Measurements from ENCODE around the gene A4GALT. TPM values are rescaled to one million over a fixed set of nuclear protein-coding genes. Genes with fewer than 3 reads are reported as not detected.

Gene A4GALT
- total and polyA plus RNA-seq, 7 donors = 1.6 to 51.0 (median 23.5) TPM

DNA sequence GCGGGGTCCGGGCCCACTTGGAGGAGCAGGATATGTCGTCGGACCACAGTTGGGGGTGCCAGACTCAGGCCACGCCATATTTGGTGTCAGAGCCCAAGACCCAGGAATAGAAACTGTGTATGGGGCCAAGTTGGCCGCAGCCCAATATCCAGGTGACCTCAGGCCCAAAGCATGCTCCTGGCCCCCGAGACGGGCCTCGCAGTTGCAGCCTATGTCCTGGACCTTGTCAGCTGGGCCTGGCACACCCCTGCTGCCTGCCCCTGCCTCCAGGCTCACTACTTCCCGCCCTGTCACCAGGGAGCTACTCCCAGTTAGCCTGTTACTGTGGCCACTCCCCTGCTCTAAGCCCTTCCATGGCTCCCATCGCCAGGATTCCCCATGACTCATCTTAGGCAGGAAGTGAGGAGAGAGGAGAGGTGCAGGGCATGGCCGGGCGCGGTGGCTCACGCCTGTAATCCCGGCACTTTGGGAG, 23.1 kb downstream of the A4GALT start:
- no peaks in the 10 kb centered on the region for H3K27me3 ChIP-seq
- no peaks in the 10 kb centered on the region for H3K9me3 ChIP-seq
- peaks cover 0 to 54% (median 54%) of the 10 kb centered on the region in 4 donors for H3K4me1 ChIP-seq
- intact Hi-C loops (cut with DNase I) = no loop called here
- peak overlapping the region; percentile 85 to 97 (median 92) for H3K27ac ChIP-seq
- 38 to 68% methylated on average over 16 of the region's 16 CpGs for WGBS, 2 donors
- DNase-seq = peak; percentile 97
- H3K36me3 ChIP-seq = peaks cover 0 to 29% (median 3%) of the 10 kb centered on the region in 4 donors
- TF ChIP-seq EP300 (IDR thresholded peaks at IDR 0.05) (peak in 3 of 4 donors; percentile 63 to 87 (median 85)), POLR2A (IDR thresholded peaks at IDR 0.05) (no peak), POLR2AphosphoS5 (IDR thresholded peaks at IDR 0.05) (peak; percentile 69 to 94 (median 89))
- TF ChIP-seq, protein P1, sequence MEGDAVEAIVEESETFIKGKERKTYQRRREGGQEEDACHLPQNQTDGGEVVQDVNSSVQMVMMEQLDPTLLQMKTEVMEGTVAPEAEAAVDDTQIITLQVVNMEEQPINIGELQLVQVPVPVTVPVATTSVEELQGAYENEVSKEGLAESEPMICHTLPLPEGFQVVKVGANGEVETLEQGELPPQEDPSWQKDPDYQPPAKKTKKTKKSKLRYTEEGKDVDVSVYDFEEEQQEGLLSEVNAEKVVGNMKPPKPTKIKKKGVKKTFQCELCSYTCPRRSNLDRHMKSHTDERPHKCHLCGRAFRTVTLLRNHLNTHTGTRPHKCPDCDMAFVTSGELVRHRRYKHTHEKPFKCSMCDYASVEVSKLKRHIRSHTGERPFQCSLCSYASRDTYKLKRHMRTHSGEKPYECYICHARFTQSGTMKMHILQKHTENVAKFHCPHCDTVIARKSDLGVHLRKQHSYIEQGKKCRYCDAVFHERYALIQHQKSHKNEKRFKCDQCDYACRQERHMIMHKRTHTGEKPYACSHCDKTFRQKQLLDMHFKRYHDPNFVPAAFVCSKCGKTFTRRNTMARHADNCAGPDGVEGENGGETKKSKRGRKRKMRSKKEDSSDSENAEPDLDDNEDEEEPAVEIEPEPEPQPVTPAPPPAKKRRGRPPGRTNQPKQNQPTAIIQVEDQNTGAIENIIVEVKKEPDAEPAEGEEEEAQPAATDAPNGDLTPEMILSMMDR (IDR thresholded peaks at IDR 0.05) = no peak
- H3K4me3 ChIP-seq = no peak overlapping the region

DNA sequence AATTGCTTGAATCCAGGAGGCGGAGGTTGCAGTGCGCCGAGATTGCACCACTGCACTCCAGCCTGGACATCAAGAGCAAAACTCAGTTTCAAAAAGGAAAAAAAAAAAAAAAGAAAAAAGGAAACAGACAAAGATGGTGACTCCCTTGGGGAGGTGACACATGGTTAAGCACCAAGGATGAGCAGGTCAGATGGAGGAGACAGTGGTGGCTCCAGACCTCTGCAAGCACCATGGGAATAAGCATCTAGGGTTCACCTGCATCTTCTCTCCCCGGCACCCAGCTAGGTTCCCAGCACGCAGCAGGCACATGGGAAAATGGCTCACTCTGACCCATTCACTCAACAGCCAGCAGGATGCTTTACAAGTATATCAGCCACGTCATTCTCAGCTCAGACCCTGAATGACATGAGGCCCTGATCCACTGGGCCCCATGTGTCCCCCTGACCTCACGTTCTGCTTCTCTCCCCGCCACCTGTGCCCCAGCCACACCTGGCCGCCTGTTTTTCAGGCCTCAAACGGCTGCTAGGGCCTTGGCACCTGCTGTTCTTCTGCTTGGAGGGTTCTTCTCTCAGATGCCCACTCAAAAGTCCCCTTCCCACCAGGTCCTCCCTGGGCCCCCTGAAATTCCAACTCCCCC, 24.2 kb downstream of the A4GALT start:
- no peaks in the 10 kb centered on the region for H3K9me3 ChIP-seq
- H3K27ac ChIP-seq = peak overlapping the region; percentile 85 to 97 (median 92)
- TF ChIP-seq EP300 (IDR thresholded peaks at IDR 0.05) (no peak), POLR2A (IDR thresholded peaks at IDR 0.05) (no peak), POLR2AphosphoS5 (IDR thresholded peaks at IDR 0.05) (no peak)
- TF ChIP-seq, protein P1 (IDR thresholded peaks at IDR 0.05) = no peak
- H3K4me3 ChIP-seq = no peak overlapping the region
- no peaks in the 10 kb centered on the region for H3K27me3 ChIP-seq
- peaks cover 0 to 32% (median 3%) of the 10 kb centered on the region in 4 donors for H3K36me3 ChIP-seq
- peaks cover 0 to 64% (median 56%) of the 10 kb centered on the region in 4 donors for H3K4me1 ChIP-seq
- intact Hi-C loops (cut with DNase I) = no loop called here
- no peak for DNase-seq
- 78 to 91% methylated on average over 10 of the region's 10 CpGs for WGBS, 2 donors

DNA sequence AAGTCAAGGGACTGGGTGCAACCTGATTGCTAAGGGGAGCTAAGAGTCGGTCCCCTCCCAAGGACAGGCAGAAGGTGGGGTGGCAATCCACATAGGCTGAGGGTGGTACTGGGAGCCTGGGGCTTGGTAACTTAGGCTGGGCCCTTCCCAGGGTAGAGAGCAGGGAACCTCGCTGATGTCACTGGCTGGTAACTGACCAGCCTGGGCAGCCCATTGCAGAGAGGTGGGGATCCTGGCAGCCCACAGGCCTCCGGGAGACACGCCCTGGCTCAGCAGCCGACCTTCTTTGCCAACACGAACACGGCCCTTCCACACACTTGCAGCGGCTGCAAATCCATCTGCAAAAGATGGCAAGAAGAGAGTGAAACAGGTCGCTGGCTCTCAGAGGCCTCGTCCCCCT, 25.4 kb downstream of the A4GALT start:
- Histone ChIP-seq H3K27ac (peak overlapping the region; percentile 85 to 97 (median 92)), H3K36me3 (peaks cover 0 to 32% (median 3%) of the 10 kb centered on the region in 4 donors), H3K9me3 (no peaks in the 10 kb centered on the region), H3K4me1 (peaks cover 0 to 57% (median 55%) of the 10 kb centered on the region in 4 donors), H3K4me3 (no peak overlapping the region), H3K27me3 (no peaks in the 10 kb centered on the region)
- DNase-seq = no peak
- intact Hi-C loops (cut with DNase I) = no loop called here
- no peak for TF ChIP-seq EP300 (IDR thresholded peaks at IDR 0.05)
- WGBS, 2 donors = 70 to 86% methylated on average over 10 of the region's 10 CpGs

DNA sequence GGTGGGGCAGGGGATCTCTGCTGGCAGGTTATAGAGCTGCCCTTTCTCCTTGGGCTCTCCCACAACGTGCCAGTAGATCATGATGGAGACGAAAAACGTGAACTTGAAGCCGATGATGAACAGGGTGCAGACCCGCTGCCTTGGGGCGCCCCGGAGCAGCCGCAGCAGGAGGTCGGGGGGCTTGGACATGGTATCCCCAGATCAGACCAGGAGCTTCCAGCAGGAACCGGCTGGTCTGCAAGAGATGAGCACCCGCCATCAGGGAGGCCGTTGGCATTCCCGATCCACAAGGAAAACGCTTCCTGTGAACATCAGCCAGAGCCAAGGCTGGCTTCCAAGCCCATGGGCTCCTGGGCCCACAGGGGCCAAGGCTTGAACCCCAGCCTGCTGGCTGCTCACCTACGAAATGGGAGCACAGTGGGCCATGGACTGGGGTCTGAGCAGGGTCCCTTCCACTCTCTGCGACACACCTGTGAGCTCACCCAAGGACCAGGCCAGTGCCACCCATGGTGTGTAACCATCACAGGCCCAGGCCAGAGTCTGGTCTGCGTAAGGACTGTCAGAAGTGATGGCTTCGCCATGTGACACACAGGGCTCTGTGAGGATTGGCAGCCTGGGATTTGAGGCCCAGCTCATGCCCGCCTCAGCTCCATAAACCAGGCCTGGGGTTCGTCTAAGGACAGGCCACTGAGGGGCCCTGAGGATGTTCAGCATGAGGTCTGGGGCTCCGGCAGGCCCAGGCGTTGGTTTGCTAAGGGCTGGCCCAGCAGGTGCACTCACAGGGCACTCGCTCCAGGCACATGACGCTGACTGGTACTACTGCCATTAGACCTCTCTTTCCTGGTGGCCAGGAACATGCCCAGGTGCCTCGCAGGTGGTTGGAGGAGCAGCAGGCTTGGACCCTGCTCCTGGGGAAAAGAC, 26.6 kb downstream of the A4GALT start:
- intact Hi-C loops (cut with DNase I) = no loop called here
- Histone ChIP-seq H3K27ac (peak overlapping the region; percentile 85 to 97 (median 92)), H3K4me3 (no peak overlapping the region), H3K4me1 (peaks cover 0 to 56% (median 54%) of the 10 kb centered on the region in 4 donors), H3K36me3 (peaks cover 0 to 32% (median 3%) of the 10 kb centered on the region in 4 donors), H3K27me3 (no peaks in the 10 kb centered on the region), H3K9me3 (no peaks in the 10 kb centered on the region)
- 94% methylated on average over 25 of the region's 25 CpGs for WGBS, 2 donors
- no peak for DNase-seq
- TF ChIP-seq POLR2AphosphoS5 (IDR thresholded peaks at IDR 0.05) (no peak), POLR2A (IDR thresholded peaks at IDR 0.05) (no peak), EP300 (IDR thresholded peaks at IDR 0.05) (no peak)
- TF ChIP-seq, protein P1 (IDR thresholded peaks at IDR 0.05) = no peak
